Osteoblast (primary cell): Measurements from ENCODE around the gene RASEF. TPM values are rescaled to one million over a fixed set of nuclear protein-coding genes. Genes with fewer than 3 reads are reported as not detected.
"Not testable (repeated sequence)": the region's sequence is repeated elsewhere in the genome, so short reads cannot be mapped to it uniquely, and the experiment has no call there.

Experiments used
- DNase-seq: peaks from one replicate; pipeline ENCODE4 v3.0.0; 2011; ENCODE audit warnings: low spot score, mixed read lengths; ENCODE audit not compliant: insufficient read length; ENCODE audit errors: missing footprints
- H2AFZ ChIP-seq: 2 replicates; pipeline ENCODE4 v1.6.0; 2011; ENCODE audit warnings: mild to moderate bottlenecking, low read length
- H3K27ac ChIP-seq: 2 replicates; pipeline ENCODE4 v1.5.1; 2011; ENCODE audit warnings: mild to moderate bottlenecking, low read depth, low read length, moderate library complexity
- H3K27me3 ChIP-seq: 2 replicates; pipeline ENCODE4 v1.6.0; 2012; ENCODE audit warnings: mild to moderate bottlenecking, control low read depth, inconsistent platforms, low read length, moderate library complexity; ENCODE audit not compliant: insufficient read depth
- H3K36me3 ChIP-seq: 2 replicates; pipeline ENCODE4 v1.5.1; 2011; ENCODE audit warnings: mild to moderate bottlenecking, low read length, control low read depth, moderate library complexity; ENCODE audit not compliant: insufficient read depth
- H3K4me1 ChIP-seq: 2 replicates; pipeline ENCODE4 v1.5.1; 2011; ENCODE audit warnings: mild to moderate bottlenecking, low read length, control low read depth, moderate library complexity; ENCODE audit not compliant: insufficient read depth
- H3K4me2 ChIP-seq: 2 replicates; pipeline ENCODE4 v1.6.0; 2011; ENCODE audit warnings: mild to moderate bottlenecking, low read length; ENCODE audit not compliant: insufficient read depth
- H3K4me3 ChIP-seq: fragments of 200-600 bp; sonication (generic); 3 replicates; pipeline ENCODE4 v1.5.1; 2012; ENCODE audit warnings: mild to moderate bottlenecking, low read length, inconsistent platforms; ENCODE audit not compliant: insufficient read depth
- H3K79me2 ChIP-seq: 2 replicates; pipeline ENCODE4 v1.6.0; 2012; ENCODE audit warnings: mild to moderate bottlenecking, low read length, control low read depth, inconsistent platforms; ENCODE audit not compliant: insufficient read depth
- H3K9me3 ChIP-seq: 2 replicates; pipeline ENCODE4 v1.5.1; 2011; ENCODE audit warnings: low read depth, low read length, control low read depth
- H4K20me1 ChIP-seq: 2 replicates; pipeline ENCODE4 v1.6.0; 2012; ENCODE audit warnings: mild to moderate bottlenecking, low read length, control low read depth; ENCODE audit not compliant: insufficient read depth
- CTCF ChIP-seq: IDR thresholded peaks from 2 replicates; pipeline ENCODE4 v1.5.1; 2011; ENCODE audit warnings: mild to moderate bottlenecking, low read depth, low read length, moderate library complexity; ENCODE audit errors: extremely low read depth
- total RNA-seq: library from RNA; depleted of rRNA; stranded (reverse); fragments of >200 nt; gene quantifications from 2 replicates; pipeline ENCODE4 v1.2.3, GENCODE V29; 2012

RASEF gene
- total RNA-seq, 1 donor, result 1.4 TPM

GRCh38 chr9:83106772-83107171, 43.8 kb upstream of the RASEF start:
- Histone ChIP-seq H3K36me3 (no peaks in the 10 kb centered on the region), H3K27me3 (no peaks in the 10 kb centered on the region), H3K4me2 (no peak overlapping the region), H3K4me1 (no peaks in the 10 kb centered on the region), H3K9me3 (no peaks in the 10 kb centered on the region), H2AFZ (no peak overlapping the region), H4K20me1 (no peaks in the 10 kb centered on the region), H3K79me2 (no peaks in the 10 kb centered on the region), H3K4me3 (no peak overlapping the region), H3K27ac (no peak overlapping the region)
- TF ChIP-seq CTCF, result no peak
- DNase-seq, result no peak

GRCh38 chr9:83106263-83106662, 43.3 kb upstream of the RASEF start:
- Histone ChIP-seq H3K4me1 (no peaks in the 10 kb centered on the region), H3K4me2 (no peak overlapping the region), H3K9me3 (no peaks in the 10 kb centered on the region), H2AFZ (no peak overlapping the region), H4K20me1 (no peaks in the 10 kb centered on the region), H3K27me3 (no peaks in the 10 kb centered on the region), H3K36me3 (no peaks in the 10 kb centered on the region), H3K79me2 (no peaks in the 10 kb centered on the region), H3K4me3 (no peak overlapping the region), H3K27ac (no peak overlapping the region)
- no peak for TF ChIP-seq CTCF
- DNase-seq, result no peak

- H4K20me1 ChIP-seq, result no peaks in the 10 kb centered on the region
- H3K27ac ChIP-seq, result no peak overlapping the region
- no peaks in the 10 kb centered on the region for H3K36me3 ChIP-seq
- no peaks in the 10 kb centered on the region for H3K9me3 ChIP-seq
- H3K79me2 ChIP-seq, result no peaks in the 10 kb centered on the region
- no peaks in the 10 kb centered on the region for H3K27me3 ChIP-seq
- H3K4me2 ChIP-seq, result no peak overlapping the region
- H3K4me1 ChIP-seq, result no peaks in the 10 kb centered on the region
- H3K4me3 ChIP-seq, result no peak overlapping the region
- H2AFZ ChIP-seq, result no peak overlapping the region
- DNase-seq, result no peak
- no peak for TF ChIP-seq CTCF
Measured at GRCh38 chr9:83097633-83098032, 34.7 kb upstream of the RASEF start.

GRCh38 chr9:83093311-83093710, 30.4 kb upstream of the RASEF start:
- not testable (repeated sequence) for H3K4me2 ChIP-seq, H3K27me3 ChIP-seq

More at GRCh38 chr9:83093311-83093710, 30.4 kb upstream of the RASEF start:
- not testable (repeated sequence) for DNase-seq, H3K9me3 ChIP-seq, H3K36me3 ChIP-seq, H3K4me1 ChIP-seq, H4K20me1 ChIP-seq, H3K27ac ChIP-seq, H2AFZ ChIP-seq, H3K79me2 ChIP-seq, H3K4me3 ChIP-seq
